Gastroesophageal sphincter (tissue), 3 donors: ENCODE data around the gene ABTB2.

ENCODE experiments used
- POLR2A ChIP-seq, 2 donors: fragments of 450-650 bp; IDR thresholded peaks; one replicate each; pipeline ENCODE4 v1.6.1; 2017; ENCODE audit warnings: antibody characterized with exemption in 2 of 2, mild to moderate bottlenecking in 2 of 2, moderate library complexity in 1 of 2
- TF ChIP-seq, protein P1 (sequence below), 4 experiments: fragments of 200-600 bp in 2 of 4; fragments of 450-650 bp in 2 of 4; sonication (generic) in 1 of 4; IDR thresholded peaks; one replicate each; pipeline ENCODE4 v1.5.1; 2017 to 2019; ENCODE audit warnings: antibody characterized with exemption in 4 of 4, mild to moderate bottlenecking in 2 of 4, moderate library complexity in 2 of 4

DNA sequence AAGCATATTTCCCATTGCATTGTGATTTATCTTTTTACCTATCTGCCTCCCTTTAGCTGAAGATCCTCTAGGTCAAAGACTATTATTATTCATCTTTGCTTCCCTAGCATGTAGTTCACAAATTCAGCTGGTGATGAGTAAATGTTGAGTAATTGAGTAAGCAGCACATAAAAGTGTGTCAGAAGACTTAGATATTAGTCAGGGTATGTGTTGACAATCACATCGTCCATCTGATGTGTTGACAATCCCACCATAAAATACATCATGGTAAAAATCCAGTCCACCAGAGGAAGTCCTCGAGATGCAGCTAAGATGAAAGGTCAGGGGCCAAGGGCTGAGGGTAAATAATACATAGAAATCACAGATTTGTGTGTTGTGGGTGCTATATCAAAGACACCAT is 22.9 kb upstream of the ABTB2 start:
- no peak for TF ChIP-seq POLR2A (IDR thresholded peaks at IDR 0.05)
- TF ChIP-seq, protein P1, sequence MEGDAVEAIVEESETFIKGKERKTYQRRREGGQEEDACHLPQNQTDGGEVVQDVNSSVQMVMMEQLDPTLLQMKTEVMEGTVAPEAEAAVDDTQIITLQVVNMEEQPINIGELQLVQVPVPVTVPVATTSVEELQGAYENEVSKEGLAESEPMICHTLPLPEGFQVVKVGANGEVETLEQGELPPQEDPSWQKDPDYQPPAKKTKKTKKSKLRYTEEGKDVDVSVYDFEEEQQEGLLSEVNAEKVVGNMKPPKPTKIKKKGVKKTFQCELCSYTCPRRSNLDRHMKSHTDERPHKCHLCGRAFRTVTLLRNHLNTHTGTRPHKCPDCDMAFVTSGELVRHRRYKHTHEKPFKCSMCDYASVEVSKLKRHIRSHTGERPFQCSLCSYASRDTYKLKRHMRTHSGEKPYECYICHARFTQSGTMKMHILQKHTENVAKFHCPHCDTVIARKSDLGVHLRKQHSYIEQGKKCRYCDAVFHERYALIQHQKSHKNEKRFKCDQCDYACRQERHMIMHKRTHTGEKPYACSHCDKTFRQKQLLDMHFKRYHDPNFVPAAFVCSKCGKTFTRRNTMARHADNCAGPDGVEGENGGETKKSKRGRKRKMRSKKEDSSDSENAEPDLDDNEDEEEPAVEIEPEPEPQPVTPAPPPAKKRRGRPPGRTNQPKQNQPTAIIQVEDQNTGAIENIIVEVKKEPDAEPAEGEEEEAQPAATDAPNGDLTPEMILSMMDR (IDR thresholded peaks at IDR 0.05): no peak
